ENCODE results near the gene LRRC4C. TPM values are rescaled to one million over a fixed set of nuclear protein-coding genes. Genes with fewer than 3 reads are reported as not detected.

LRRC4C gene
- total RNA-seq, 1 experiment from 2014 or later, result 0.13 TPM

GRCh38 chr11:41404109-41404508, 55.3 kb downstream of the LRRC4C start:
- peaks cover 2 to 3% of the 10 kb centered on the region in 2 experiments; a peak in 2 of 4 replicates for H3K4me1 Mint-ChIP-seq
- Histone ChIP-seq H3K56ac (ENCODE audit: insufficient read length, low read depth, low read length) (no peak overlapping the region), H3T11ph (ENCODE audit: low read length) (no peak overlapping the region), H2BK12ac (ENCODE audit: insufficient read length, low read depth, low read length) (no peak overlapping the region), H3K4me1 (ENCODE audit: insufficient read depth, low read length) (no peaks in the 10 kb centered on the region), H3K14ac (ENCODE audit: insufficient read depth, low read length) (no peak overlapping the region), H2BK15ac (ENCODE audit: low read depth, low read length) (no peak overlapping the region), H4K20me1 (ENCODE audit: control insufficient read depth, insufficient read depth, insufficient read length) (no peaks in the 10 kb centered on the region), H3K27ac (ENCODE audit: insufficient read length, low read depth, low read length) (no peak overlapping the region), H4K5ac (ENCODE audit: insufficient read length, low read depth, low read length) (no peak overlapping the region), H3K4ac (ENCODE audit: low read depth, low read length) (no peak overlapping the region), H4K91ac (ENCODE audit: insufficient read length, low read depth, low read length) (no peak overlapping the region), H3K18ac (ENCODE audit: insufficient read length, low read depth, low read length) (no peak overlapping the region), H3K4me2 (ENCODE audit: insufficient read depth, insufficient read length, low read length) (no peak overlapping the region), H3K79me1 (ENCODE audit: insufficient read depth, low read depth, low read length, poor library complexity, severe bottlenecking) (no peaks in the 10 kb centered on the region), H3K9me3 (ENCODE audit: control insufficient read depth, low read depth, low read length) (no peaks in the 10 kb centered on the region), H2AK5ac (ENCODE audit: insufficient read length, low read length) (no peak overlapping the region), H3K27me3 (ENCODE audit: insufficient read depth, low read length) (no peaks in the 10 kb centered on the region), H2BK5ac (ENCODE audit: insufficient read length, low read length) (no peak overlapping the region), H3K9ac (ENCODE audit: extremely low read depth, insufficient read length, low read length) (no peak overlapping the region), H3K23ac (ENCODE audit: insufficient read length, low read depth, low read length) (no peak overlapping the region), H3K23me2 (ENCODE audit: insufficient read length, low read depth, low read length, poor library complexity, severe bottlenecking) (no peaks in the 10 kb centered on the region), H2BK20ac (ENCODE audit: low read depth, low read length, poor library complexity, severe bottlenecking) (no peak overlapping the region), H3K79me2 (ENCODE audit: insufficient read depth, low read length) (no peaks in the 10 kb centered on the region), H2BK120ac (ENCODE audit: low read depth, low read length, poor library complexity, severe bottlenecking) (no peak overlapping the region), H2AFZ (ENCODE audit: low read length) (no peak overlapping the region), H4K8ac (replicated peaks; ENCODE audit: insufficient read length, low read depth, low read length) (no peak overlapping the region)
- no peaks in the 10 kb centered on the region for H3K27me3 Mint-ChIP-seq (ENCODE audit: low read depth)
- no peak overlapping the region for H3K27ac Mint-ChIP-seq
- no peak for DNase-seq
- no CpG with 5 or more reads among the region's 2 CpGs for WGBS (ENCODE audit: extremely low coverage, insufficient read length, low lambda C conversion rate)
- no peaks in the 10 kb centered on the region for H3K9me3 Mint-ChIP-seq
- no peak overlapping the region for H3K4me3 Mint-ChIP-seq
- H3K36me3 Mint-ChIP-seq (ENCODE audit: insufficient read depth in 1 of 3, low read depth in 3 of 3), result no peaks in the 10 kb centered on the region; a peak in 1 of 7 replicates
- TF ChIP-seq, protein P1, sequence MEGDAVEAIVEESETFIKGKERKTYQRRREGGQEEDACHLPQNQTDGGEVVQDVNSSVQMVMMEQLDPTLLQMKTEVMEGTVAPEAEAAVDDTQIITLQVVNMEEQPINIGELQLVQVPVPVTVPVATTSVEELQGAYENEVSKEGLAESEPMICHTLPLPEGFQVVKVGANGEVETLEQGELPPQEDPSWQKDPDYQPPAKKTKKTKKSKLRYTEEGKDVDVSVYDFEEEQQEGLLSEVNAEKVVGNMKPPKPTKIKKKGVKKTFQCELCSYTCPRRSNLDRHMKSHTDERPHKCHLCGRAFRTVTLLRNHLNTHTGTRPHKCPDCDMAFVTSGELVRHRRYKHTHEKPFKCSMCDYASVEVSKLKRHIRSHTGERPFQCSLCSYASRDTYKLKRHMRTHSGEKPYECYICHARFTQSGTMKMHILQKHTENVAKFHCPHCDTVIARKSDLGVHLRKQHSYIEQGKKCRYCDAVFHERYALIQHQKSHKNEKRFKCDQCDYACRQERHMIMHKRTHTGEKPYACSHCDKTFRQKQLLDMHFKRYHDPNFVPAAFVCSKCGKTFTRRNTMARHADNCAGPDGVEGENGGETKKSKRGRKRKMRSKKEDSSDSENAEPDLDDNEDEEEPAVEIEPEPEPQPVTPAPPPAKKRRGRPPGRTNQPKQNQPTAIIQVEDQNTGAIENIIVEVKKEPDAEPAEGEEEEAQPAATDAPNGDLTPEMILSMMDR (conservative IDR thresholded peaks at IDR 0.05), result no peak

Data from H9 (cell line).